Placental pericyte (primary cell): ENCODE measurements around the gene FLCN. TPM values are rescaled to one million over a fixed set of nuclear protein-coding genes. Genes with fewer than 3 reads are reported as not detected.

Experiments
- small RNA-seq: library from RNA; depleted of rRNA; stranded (forward); fragments of <200 nt; gene quantifications from one replicate; pipeline ENCODE3, GENCODE V24; 2012; ENCODE audit warnings: low replicate concordance
- total RNA-seq: library from RNA; depleted of rRNA; stranded (reverse); fragments of >200 nt; gene quantifications from 2 replicates; pipeline ENCODE4 v1.2.3, GENCODE V29; 2012

FLCN gene, protein sequence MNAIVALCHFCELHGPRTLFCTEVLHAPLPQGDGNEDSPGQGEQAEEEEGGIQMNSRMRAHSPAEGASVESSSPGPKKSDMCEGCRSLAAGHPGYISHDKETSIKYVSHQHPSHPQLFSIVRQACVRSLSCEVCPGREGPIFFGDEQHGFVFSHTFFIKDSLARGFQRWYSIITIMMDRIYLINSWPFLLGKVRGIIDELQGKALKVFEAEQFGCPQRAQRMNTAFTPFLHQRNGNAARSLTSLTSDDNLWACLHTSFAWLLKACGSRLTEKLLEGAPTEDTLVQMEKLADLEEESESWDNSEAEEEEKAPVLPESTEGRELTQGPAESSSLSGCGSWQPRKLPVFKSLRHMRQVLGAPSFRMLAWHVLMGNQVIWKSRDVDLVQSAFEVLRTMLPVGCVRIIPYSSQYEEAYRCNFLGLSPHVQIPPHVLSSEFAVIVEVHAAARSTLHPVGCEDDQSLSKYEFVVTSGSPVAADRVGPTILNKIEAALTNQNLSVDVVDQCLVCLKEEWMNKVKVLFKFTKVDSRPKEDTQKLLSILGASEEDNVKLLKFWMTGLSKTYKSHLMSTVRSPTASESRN
- 57.3 and 81.0 TPM in 2 replicates for total RNA-seq

DNA sequence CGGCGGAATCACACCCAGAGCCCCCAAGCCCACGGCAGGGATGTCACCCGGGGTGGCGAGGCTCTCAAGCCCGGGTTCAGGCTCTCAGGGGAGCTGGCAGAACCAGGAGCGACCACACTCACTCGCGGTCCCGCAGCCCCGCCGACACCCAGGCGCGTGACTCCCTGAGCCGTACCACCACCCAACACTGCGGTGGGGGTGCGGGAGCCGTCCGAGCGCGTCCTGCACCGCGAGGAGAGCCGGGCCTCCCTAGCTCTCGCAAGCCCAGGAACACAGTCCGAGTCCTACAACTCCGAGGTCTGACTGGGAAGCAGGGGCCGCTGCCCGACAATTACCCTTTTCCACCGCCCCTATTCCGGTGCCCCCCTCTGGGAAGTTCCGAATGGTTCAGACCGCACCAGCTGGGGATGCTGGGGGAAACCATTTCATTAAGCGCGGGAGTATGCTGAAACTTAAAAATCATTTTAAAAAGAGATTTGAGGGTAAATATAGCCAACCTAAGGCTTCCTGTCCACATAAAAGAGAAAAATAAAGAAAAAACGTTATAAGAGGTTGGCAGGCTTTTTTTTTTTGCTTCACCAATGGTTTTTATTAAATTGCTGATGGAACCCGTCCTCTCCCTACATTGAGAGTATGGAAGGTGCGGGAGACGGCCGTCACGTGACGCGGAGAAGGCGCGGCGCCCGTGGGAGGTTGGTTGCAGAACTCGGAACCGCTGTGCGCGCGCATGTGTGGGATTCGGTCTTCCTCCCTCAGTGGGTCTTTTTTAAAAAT, at the start of gene FLCN:
Gene FLCN, minus strand, starts transcription at position 143 of the 774 bp plus-strand sequence. CDS start 9,031 bp downstream, outside the sequence.

DNA sequence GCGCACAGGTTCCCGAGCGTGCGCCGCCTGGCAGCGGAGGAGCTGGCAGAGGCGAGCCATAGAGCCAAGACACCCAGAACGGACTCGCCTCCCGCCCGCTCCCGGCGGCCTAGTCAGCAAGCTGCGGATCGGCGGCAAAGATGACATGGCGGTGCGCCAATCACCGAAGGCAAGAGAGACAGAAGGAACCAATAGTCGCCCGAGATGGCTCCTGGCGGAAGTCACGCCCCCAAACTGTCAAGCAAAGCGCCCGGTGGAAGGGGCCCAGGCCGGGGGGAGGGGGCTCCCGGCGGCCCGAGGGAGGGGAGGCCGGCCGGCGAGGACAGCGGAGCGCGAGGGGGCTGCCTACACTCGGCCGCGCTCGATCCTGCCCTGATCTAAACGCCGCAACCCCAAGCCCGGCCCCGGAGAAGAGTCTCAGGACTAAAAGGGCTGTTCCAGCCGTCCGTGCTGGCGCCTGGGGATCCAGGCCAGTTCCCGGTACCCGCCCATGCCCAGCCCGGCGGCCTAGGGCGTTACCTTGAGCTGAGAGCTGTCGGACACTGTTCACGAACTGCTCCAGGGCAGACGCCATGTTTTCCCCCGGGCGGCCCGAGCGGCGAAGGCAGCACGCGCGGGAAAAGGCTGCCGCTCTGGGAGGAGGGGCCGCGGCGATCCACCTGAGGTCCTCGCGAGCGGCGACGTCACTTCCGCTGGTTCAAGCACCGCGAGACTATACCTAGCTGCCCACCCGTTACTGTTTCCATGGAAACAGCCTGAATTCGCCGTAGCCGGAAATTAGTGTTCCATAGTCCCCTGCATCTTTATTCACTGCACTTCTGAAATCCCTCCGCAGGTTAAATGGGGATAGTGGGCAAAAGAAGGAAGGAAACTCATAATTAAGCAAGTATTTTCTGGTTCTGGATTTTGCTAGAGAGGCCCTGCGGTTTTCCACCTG, 43.9 kb upstream of the FLCN start, which contains the start of gene COPS3:
Gene COPS3, minus strand, starts transcription at position 634 of the 937 bp plus-strand sequence. Its CDS starts 60 bp downstream, at position 574.

DNA sequence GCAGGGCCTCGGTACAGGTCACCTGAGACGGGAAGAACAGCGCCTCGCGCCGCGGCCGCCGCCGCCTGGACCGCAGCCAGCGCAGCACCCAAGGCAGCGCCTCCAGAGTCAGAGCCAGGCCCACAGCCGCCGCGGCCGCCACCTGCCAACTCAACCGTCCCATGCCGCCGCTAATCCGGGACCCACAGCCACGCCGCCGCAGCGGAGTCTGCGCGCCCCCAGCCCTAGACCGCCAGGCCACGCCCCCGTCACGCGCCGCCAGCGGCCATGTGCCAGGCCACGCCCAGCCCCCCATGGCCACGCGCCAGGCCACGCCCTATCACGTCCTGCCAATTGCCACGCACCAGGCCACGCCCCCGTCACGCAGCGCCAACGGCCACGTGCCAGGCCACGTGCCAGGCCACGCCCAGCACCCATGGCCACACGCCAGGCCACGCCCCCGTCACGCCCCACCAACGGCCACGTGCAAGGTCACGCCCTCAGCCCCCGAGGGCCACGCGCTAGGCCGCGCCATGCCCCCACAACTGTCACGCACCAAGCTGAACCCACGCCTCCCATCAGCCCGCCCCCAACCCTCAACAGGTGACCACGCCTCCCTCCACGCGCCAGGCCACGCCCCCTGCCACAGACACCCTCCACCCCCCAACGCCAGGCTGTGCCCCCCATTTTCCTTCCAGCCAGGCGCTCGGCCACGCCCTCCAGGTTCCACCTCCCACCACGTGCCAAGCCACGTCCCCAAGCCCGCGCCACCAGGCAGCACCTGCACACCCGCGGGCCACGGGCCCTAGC, 30.6 kb downstream of the FLCN start, which contains the start of gene PLD6:
Gene PLD6, minus strand, starts transcription at position 210 of the 789 bp plus-strand sequence. Its CDS starts 47 bp downstream, at position 163.

Small RNAs within 50 kb of the gene (small RNA-seq; reads per million reads assigned to genes)
- gene RNU6-767P = not detected

Other genes starting within 250 kb of the FLCN start
- 127 and 229 TPM in 2 replicates for gene MPRIP, start 194.7 kb downstream of the FLCN start, total RNA-seq
- 3.4 and 4.8 TPM in 2 replicates for gene PLD6, start 30.8 kb downstream of the FLCN start, total RNA-seq
- gene COPS3, start 44.1 kb upstream of the FLCN start, total RNA-seq = 87.1 and 136 TPM in 2 replicates
- 0.29 and 0.44 TPM in 2 replicates for gene NT5M, start 66.2 kb upstream of the FLCN start, total RNA-seq
- 10.1 and 13.0 TPM in 2 replicates for gene MED9, start 239.8 kb upstream of the FLCN start, total RNA-seq